Measurements from ENCODE around the gene UGT2B10.
"Not testable (repeated sequence)": the region's sequence is repeated elsewhere in the genome, so short reads cannot be mapped to it uniquely, and the experiment has no call there.

DNA sequence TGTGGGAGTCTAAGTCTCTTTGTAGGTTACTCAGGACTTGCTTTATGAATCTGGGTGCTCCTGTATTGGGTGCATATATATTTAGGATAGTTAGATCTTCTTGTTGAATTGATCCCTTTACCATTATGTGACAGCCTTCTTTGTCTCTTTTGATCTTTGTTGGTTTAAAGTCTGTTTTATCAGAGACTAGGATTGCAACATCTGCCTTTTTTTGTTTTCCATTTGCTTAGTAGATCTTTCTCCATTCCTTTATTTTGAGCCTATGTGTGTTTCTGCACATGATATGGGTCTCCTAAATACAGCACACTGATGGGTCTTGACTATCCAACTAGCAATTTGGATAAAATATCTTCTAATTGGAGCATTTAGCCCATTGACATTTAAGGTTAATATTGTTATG lies 44.0 kb upstream of the UGT2B10 start:
- not testable (repeated sequence) for TF ChIP-seq POLR2A (IDR thresholded peaks at IDR 0.05; ENCODE audit: low read depth, low read length); CTCF (conservative IDR thresholded peaks at IDR 0.05; ENCODE audit: low read depth, low read length); RAD21 (IDR thresholded peaks at IDR 0.05; ENCODE audit: low read length); NFE2L2 (IDR thresholded peaks at IDR 0.05; ENCODE audit: low read depth, low read length); MAFK (IDR thresholded peaks at IDR 0.05; ENCODE audit: low read depth, low read length); CHD1 (IDR thresholded peaks at IDR 0.05; ENCODE audit: low read depth, low read length); MAZ (IDR thresholded peaks at IDR 0.05; ENCODE audit: borderline replicate concordance, low read depth, low read length); MXI1 (IDR thresholded peaks at IDR 0.05; ENCODE audit: borderline replicate concordance, low read depth, low read length); BHLHE40 (IDR thresholded peaks at IDR 0.05; ENCODE audit: low read depth, low read length); ELK1 (IDR thresholded peaks at IDR 0.05; ENCODE audit: borderline replicate concordance, low read depth, low read length); RFX5 (IDR thresholded peaks at IDR 0.05; ENCODE audit: low read depth, low read length); SMC3 (IDR thresholded peaks at IDR 0.05; ENCODE audit: low read depth, low read length)
- TF ChIP-seq, protein P1, sequence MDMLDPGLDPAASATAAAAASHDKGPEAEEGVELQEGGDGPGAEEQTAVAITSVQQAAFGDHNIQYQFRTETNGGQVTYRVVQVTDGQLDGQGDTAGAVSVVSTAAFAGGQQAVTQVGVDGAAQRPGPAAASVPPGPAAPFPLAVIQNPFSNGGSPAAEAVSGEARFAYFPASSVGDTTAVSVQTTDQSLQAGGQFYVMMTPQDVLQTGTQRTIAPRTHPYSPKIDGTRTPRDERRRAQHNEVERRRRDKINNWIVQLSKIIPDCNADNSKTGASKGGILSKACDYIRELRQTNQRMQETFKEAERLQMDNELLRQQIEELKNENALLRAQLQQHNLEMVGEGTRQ (IDR thresholded peaks at IDR 0.05; ENCODE audit: low read depth, low read length): not testable (repeated sequence)

Measured in IMR-90 (cell line).